Stimulated activated CD4-positive, alpha-beta T cell treated with anti-CD3 and anti-CD28 coated beads, Interleukin-12 subunit alpha, Interleukin-12 subunit beta, amount 100 ng/mL, for 4 hours (primary cell): ENCODE measurements around the gene IL5.
A peak's percentile ranks its signal among the peaks of the same experiment; 100 is the strongest.
"Not testable (repeated sequence)": the region's sequence is repeated elsewhere in the genome, so short reads cannot be mapped to it uniquely, and the experiment has no call there.

Experiments
- DNase-seq: peaks from one replicate; pipeline ENCODE4 v3.0.0-alpha.2; 2020

IL5 gene

DNA sequence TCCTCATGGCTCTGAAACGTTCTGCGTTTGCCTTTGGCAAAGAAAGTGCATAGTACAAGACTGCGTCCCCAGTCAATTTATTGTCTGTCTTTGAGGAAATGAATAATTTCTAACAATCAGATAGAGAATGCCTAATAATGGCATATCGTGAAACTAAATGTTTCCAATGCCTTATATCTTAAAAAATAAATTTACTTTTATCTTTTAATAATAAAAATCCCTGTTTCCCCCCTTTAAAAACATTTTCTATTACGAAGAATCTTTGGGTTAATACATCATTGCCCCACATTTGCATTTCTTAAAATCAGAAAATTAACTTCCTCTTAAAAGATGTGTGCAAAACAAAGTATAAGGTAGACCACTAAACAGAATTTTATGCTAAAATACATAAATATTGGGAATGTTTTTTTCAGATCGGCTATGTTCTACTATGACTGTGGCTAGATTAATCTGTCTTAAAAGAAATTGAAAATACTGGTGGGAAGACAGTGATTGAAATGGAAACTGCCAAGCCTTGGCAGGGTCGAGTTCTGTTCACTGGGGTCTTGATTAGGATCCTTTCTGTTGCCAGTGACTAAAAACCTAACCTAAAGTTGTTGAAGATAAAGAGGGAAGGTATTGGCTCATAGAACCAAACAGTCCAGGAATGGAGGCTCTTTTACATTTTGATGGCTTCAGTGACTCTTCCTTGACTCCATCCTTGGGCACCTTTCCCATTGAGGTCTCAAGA is at the start of gene IL5:
TSS of gene IL5 (minus strand) at position 51 of the 730 bp plus-strand sequence. CDS start at position 7, 44 bp downstream.
- no peak for DNase-seq

DNA sequence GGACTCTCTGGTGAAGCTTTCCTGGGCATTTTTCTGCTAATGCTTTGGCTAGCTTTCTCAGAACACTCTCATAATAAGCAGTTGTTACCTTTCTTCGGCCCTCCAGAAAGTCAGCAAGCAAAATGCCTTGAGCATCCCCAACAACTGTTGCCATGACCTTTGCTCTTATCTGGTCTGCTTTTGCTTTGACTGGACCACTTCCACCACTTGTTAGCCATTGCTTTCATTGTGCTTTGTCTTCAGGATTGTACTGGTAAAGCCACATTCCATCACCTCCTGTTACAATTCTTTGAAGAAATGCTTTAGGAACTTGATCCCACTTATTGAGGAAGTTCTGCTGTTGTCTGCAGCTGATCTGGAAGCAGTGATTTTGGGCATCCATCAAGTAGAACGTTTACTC is 49.2 kb upstream of the IL5 start:
- no peak for DNase-seq

DNA sequence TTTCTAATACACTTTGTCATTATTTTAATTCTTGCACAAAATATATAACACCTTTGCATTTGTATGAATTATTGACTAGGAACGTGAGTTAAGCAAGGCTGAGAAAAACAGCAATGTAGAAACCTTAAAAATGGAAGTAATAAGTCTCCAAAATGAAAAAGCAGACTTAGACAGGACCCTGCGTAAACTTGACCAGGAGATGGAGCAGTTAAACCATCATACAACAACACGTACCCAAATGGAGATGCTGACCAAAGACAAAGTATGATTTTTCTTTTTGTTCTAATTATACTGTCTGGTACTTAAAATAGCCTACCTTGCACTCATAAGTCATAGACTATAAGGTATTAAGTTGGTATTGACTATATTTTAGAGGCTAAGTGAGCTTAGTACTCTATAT is 47.8 kb upstream of the IL5 start:
- no peak for DNase-seq

DNA sequence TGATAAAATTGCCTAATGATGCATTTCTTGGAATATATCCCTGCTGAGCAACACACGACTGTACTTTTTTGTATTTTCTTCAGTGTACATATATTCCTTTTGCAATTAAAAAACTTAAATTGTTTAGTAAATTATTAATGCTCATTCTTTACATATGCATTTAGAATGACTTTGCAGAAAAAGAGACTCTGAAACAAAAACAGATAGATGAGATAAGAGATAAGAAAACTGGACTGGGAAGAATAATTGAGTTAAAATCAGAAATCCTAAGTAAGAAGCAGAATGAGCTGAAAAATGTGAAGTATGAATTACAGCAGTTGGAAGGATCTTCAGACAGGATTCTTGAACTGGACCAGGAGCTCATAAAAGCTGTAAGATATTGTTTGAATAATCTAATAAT is 46.1 kb upstream of the IL5 start:
- DNase-seq = no peak

DNA sequence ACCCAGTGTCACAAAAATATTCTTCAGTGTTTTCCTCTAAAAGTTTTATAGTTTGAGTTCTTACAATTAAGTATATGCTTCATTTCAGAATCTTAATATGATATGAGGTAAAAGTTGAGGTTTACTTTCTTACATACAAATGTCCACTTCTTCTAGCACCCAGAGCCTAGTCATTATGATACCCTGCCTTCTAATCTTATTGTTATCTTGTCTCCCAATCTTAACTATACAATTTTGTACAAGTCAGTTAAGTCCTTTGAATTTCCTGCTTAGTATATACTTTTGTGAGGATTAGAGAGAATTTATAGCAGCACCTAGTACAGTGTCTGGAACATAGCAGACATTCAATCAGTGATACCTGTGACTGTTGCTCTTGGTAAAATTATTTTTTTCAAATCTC is 42.7 kb upstream of the IL5 start:
- no peak for DNase-seq

DNA sequence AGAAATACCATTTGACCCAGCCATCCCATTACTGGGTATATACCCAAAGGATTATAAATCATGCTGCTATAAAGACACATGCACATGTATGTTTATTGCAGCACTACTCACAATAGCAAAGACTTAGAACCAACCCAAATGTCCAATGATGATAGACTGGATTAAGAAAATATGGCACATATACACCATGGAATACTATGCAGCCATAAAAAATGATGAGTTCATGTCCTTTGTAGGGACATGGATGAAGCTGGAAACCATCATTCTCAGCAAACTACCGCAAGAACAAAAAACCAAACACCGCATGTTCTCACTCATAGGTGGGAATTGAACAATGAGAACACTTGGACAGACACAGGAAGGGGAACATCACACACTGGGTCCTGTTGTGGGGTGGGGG is 41.2 kb upstream of the IL5 start:
- DNase-seq = not testable (repeated sequence)

DNA sequence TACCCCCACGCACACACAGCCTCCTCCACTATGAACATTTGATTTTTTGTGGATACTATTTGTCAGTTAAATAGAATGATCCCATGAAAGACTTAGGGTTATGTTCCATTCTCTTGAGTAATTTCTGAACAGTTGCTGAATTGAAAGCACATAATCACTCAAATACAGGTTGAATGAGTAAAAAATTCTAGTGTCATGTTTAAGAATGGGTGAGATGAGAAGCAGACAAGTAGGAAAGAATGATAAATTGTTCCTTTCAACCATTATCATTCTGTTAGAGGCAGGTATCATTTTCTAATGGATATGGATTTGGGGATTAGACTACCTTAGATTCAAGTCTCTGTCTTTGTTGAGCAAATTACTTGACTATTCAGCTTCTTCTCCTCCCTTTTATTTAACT is 32.8 kb upstream of the IL5 start:
- DNase-seq = no peak

DNA sequence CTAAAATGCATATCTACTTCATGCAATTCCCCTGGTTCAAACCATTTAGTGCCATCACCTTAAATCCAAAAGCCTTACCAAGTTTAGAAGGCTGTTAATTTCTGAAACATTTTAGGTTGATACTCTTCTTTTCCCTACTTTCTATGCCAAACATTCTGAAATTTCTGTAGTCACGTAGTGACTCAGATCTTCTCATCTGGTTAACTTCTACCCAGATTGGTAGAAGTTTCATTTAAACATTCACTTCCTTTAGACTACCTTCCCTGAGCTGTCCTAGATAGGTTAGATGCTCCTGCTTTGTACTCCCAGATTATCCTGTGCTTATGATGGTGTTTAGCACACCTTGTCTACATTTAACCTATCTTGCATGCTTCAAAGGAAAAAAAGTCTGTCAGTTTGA is 23.3 kb upstream of the IL5 start:
- no peak for DNase-seq

DNA sequence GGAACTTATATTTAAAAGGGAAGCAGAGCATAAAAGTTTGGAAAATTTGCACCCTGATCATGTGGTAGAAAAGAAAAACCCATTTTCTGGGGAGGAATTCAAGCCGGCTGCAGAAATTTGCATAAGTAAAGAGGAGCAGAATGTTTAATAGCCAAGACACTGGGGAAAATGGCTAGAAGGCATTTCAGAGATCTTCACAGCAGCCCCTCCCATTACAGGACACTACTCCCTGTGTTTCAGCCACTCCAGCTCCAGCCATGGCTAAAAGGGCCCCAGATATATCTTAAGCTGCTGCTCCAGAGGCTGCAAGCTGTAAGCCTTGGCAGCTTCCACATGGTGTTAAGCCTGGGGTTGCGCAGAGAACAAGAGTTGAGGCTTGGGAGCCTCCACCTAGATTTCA is 21.2 kb upstream of the IL5 start:
- not testable (repeated sequence) for DNase-seq

DNA sequence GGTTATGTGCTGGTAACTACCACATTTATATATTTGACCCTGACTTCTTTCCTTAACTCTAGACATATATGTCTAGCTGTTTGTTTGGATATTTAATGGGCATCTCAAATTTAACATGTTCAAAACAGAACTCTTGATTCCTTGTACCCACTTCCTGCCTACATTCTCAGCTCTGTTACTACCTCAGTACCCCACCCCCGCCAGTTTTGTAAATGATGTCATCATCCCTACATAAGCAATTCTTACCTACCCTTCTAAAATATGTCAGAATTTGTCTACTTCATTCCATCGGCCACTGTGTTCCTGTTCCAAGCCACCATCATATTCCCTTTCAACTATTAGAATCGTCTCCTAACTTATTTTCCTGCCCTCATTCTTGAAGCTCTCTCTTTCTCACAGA is 18.3 kb upstream of the IL5 start:
- no peak for DNase-seq

DNA sequence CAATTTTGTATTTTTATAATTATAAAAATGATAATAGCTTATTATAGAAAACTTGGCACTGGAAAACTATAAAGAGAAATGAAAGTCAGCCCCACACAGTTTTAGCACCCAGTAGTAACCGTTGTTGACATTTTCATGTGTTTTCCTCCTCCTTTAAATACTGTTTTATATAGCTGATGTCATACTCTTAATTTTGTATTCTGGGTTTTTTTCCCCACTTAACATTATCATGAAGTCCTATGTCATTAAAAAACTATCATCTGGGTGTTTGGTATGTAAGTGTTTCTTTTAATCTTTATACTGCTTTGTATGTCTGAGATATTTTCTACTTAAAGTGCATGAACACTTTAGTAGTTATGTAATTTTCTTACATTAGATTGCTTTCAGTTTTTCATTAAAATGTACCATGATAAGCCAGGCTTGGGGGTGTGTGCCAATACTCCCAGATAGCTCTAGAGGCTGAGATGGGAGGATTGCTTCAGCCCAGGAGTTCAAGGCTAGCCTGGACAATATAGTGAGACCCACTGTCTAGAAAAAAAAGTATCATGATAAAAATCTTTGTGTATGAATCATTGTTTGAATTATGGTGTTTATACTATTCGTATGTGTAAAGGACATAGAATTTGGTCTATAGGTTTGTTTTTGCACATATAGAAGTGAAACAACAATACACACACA is 16.2 kb upstream of the IL5 start:
- no peak for DNase-seq

DNA sequence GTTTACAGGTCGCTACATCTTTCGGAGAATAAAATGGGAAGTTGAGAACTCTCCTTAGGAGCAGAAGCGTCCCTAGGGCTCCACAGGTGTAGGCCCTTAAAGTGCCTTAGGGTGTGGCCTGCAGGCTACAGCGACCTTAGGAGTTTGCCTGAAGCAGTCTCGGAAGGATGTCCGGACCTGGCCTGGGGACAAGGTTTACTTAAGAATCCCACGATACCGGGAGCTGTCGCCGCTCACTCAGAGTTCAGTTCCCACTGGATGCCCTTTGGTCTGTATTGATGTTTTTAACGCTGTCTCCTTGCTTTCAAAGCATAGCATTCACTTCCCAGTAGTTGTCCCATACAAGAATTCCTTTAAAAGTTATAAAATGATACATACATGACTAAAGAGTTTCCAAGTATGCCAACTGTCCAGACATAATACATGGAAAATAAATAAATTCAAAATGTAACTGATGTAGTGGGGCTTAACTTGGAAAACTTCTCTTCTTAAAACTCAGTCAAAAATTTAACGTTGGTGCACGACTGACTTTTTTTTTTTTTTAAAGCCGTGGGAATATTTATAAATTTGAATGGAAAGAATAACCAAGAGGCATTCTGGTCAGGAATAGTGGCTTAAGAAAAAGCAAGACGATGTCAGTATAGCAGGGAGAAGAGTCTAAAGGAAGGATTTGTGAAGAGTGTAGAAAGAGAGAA is 14.3 kb upstream of the IL5 start:
- DNase-seq = peak; percentile 30

DNA sequence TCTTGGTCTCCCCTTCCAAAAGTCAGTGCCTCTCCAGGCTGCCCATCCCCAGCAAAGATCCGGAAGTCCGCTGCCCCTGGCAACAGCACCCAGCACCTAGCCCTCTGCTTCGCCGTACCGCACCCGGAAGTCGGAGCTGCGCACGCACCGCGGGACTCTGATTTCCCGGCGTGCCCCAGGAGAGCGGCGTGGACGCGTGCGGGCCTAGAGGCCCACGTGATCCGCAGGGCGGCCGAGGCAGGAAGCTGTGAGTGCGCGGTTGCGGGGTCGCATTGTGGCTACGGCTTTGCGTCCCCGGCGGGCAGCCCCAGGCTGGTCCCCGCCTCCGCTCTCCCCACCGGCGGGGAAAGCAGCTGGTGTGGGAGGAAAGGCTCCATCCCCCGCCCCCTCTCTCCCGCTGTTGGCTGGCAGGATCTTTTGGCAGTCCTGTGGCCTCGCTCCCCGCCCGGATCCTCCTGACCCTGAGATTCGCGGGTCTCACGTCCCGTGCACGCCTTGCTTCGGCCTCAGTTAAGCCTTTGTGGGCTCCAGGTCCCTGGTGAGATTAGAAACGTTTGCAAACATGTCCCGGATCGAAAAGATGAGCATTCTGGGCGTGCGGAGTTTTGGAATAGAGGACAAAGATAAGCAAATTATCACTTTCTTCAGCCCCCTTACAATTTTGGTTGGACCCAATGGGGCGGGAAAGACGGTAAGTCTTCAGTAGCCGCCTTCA is 13.6 kb upstream of the IL5 start, which contains the start of gene RAD50:
TSS of gene RAD50 (plus strand) at position 215 of the 715 bp plus-strand sequence. CDS start at position 563, 348 bp downstream.
- DNase-seq = peak; percentile 91

DNA sequence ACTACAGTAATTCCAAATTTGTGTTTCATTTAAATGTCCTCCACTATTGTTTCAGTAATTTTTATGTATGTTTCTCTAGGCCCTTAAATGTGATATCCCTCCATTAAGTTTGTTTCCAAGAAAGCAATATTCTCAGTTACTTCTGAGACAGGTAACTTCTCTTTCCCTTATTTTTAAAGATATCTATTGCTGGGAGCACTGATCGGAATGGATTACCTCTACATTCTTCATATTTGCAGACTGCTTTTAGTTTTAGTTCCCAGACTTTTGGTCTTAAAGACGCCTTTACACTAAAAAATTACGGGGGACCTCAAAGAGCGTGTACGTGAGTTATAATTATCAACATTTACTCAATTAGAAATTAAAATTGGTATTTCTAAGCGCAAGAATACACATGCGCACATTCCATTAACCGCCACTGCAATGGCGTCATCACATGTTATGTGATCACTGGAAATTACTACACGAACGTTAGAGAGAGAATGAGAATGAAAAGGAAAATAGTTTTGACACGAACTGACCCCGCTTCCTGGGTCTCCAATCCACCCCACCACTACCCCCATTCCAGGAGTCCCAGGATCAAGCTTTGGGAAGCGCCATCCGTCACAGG is 12.9 kb upstream of the IL5 start:
- DNase-seq = no peak

DNA sequence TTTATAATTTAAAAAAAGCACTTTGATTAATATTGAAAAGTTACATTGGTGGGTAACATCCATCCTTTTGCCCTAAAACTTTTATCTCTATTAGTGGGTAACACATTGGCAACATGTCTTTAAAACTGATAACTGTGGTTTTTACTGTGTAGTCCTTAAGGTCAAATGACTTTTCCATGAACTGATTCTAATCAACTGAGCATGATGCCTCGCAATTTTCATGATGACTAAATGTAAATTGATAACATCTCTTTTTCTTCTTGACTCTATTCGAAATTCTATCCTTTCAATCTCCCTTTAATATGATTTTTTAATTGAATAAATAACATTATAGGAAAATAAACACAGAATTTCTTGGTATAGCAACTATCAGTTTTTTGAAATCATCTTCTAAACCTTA is 6.3 kb upstream of the IL5 start:
- DNase-seq = no peak

DNA sequence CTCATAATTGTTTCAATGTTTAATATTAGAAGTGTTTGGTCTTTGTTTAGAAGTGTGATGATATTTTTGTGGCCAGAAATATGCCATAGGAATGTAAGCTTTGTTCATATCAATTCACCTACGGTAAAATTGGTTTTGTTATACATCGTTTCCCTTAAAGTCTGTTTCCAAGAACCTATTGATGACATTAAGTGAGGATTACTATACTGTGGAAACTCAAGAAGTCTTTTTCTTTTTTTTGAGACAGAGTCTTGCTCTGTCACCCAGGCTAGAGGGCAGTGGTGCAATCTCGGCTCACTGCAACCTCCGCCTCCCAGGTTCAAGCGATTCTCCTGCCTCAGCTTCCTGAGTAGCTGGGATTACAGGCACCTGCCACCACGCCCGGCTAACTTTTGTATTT is 5.5 kb upstream of the IL5 start:
- DNase-seq = not testable (repeated sequence)

DNA sequence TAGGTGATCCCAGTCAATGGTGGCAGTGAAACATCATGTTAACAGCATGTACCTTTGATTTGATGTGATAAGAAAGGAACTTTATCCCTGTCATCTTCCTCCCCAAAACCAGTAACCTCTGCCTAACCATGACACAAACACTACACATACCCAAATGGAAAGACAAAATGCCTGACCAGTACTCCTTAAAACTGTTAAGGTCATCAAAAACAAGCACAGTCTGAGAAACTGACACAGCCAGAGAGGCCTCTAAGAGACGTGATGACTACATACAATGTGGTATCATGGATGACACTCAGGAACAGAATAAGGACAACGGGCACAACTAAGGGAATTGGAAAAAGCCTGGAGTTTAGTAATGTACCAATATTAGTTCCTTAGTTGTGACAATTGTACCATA is 3.9 kb upstream of the IL5 start:
- no peak for DNase-seq

DNA sequence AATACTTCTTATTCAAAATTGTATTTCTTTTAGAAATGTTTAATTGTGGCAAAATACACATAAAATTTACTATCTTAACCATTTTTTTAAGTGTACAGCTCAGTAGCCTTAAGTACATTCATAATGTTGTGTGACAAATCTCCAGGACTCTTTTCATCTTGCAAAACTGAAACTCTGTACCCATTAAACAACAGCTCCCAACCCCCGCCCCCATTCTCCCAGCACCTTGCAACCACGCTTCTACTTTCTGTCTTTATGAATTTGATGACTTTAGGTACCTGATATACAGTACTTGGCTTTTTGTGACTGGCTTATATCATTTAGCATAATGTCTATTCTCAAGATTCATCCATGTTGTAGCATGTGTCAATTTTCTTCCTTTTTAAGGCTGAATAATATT is 2.8 kb upstream of the IL5 start:
- peak; percentile 23 for DNase-seq

DNA sequence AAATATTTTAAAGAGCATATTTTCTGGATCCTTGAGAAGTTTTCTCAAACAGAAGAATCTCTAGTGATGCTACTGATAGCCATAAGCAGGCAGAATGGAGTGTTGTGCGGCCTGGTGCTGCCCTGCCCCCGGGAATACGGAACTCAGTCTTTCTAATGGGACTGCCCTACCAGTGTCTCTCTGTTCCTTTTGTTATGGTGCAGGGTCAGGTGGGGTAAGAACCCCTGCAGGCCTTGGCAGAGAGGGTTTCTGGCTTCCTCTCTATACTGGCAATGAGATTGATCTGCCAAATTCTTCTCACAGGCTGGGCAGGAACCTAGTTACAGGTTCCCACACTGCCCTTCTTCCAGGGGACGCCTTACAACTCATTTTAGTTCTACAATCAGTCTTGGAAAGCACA is 2.6 kb downstream of the IL5 start:
- DNase-seq = no peak

DNA sequence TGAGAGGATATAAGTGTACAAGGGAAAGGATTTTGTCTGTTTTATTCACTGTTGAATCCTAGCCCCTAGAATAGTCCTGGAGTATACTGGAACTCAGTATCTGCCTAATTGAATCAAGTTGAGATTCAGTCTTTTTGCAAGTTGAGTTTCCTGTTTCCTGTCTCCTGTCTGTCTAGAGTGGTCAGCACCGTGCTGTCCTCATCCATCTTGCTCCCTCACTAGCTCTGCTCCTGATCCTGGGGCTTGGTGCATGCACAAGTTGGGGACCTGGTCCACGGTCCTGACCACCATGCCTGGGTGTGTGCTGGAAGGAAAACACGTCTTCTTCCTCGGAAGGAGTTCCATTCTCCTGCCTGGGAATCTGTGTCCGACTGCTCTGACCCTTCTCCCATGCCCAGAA is 3.2 kb downstream of the IL5 start:
- no peak for DNase-seq

DNA sequence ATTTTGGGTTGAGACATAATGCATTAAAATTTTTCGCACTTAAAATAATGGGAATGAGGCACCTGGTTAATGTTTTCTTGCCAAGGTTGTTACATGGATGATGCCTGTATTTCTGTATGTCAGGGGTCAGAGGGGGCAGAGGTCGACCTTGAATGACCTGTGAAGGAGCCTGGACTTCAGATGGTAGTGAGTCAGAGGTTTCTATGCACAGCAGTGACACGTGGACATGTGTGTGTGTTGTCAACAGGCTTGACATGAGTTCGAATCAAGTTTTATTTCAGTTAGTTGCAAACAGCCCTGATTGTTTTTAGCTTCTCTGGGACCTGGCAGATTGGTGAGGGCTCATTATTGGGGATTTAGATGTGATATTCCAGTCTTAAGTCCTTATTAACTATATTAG is 3.6 kb downstream of the IL5 start:
- no peak for DNase-seq

DNA sequence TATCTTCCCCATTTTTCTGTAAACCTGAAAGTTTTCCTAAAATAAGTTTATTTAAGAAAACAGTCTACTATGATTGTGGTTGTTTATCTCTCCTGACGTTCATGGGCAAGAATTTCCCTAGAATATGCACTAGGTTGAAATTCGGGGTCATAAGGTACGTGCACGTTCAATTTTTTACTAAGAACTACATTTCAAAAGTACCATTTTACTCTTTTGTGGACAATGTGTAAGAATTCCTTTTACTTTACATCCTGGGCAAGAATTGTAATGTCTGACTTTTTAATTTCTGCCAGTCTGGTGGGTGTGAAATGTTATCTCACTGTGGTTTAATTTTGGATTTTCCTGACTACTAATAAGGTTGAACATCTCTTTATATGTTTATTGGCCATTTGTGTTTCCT is 12.4 kb downstream of the IL5 start:
- DNase-seq = no peak
